GM12873 (cell line): ENCODE data around the gene JPH2.

Experiments
- CTCF ChIP-seq: IDR thresholded peaks from 2 replicates; pipeline ENCODE4 v1.5.1; 2012; ENCODE audit warnings: low read depth, mild to moderate bottlenecking, moderate library complexity, low read length, control low read depth; ENCODE audit not compliant: insufficient read depth; ENCODE audit errors: missing control alignments

Gene JPH2

GRCh38 chr20:44166477-44166876, 20.5 kb downstream of the JPH2 start:
- TF ChIP-seq CTCF: no peak

GRCh38 chr20:44166008-44166407, 21.0 kb downstream of the JPH2 start:
- TF ChIP-seq CTCF: no peak

- no peak for TF ChIP-seq CTCF
Measured at GRCh38 chr20:44160133-44160532, 26.9 kb downstream of the JPH2 start.

- no peak for TF ChIP-seq CTCF
Measured at GRCh38 chr20:44159711-44160110, 27.3 kb downstream of the JPH2 start.

- TF ChIP-seq CTCF: no peak
Measured at GRCh38 chr20:44159125-44159524, 27.9 kb downstream of the JPH2 start.

- TF ChIP-seq CTCF: no peak
Measured at GRCh38 chr20:44157061-44157460, 29.9 kb downstream of the JPH2 start.

GRCh38 chr20:44154521-44155001, 32.4 kb downstream of the JPH2 start:
- TF ChIP-seq CTCF: no peak

- TF ChIP-seq CTCF: no peak
Measured at GRCh38 chr20:44153636-44154043, 33.3 kb downstream of the JPH2 start.
